Esophagus (tissue), 2 donors: ENCODE measurements around the gene SLC6A4. TPM values are rescaled to one million over a fixed set of nuclear protein-coding genes. Genes with fewer than 3 reads are reported as not detected.

Source experiments
- H3K27ac ChIP-seq, 2 donors: one replicate each; pipeline ENCODE4 v1.5.1; 2013; ENCODE audit warnings: low read depth in 2 of 2, mild to moderate bottlenecking in 2 of 2, inconsistent platforms in 1 of 2, low read length in 1 of 2, moderate library complexity in 1 of 2
- H3K27me3 ChIP-seq, 2 donors: one replicate each; pipeline ENCODE4 v1.6.1; 2013; ENCODE audit warnings: low read length in 2 of 2, control low read depth in 1 of 2, mild to moderate bottlenecking in 1 of 2; ENCODE audit not compliant: insufficient read depth in 2 of 2, control insufficient read depth in 1 of 2
- H3K36me3 ChIP-seq, 2 donors: one replicate each; pipeline ENCODE4 v1.6.1; 2013; ENCODE audit warnings: low read length in 1 of 2; ENCODE audit not compliant: control insufficient read depth in 2 of 2, insufficient read depth in 2 of 2
- H3K4me1 ChIP-seq, 2 donors: one replicate each; pipeline ENCODE4 v1.6.1; 2013; ENCODE audit warnings: low read length in 1 of 2; ENCODE audit not compliant: control insufficient read depth in 2 of 2, insufficient read depth in 2 of 2
- H3K4me3 ChIP-seq, 2 donors: one replicate each; pipeline ENCODE4 v1.5.1; 2013; ENCODE audit warnings: low read length in 2 of 2, mild to moderate bottlenecking in 2 of 2, low read depth in 1 of 2, moderate library complexity in 1 of 2
- H3K9me3 ChIP-seq, 2 donors: one replicate each; pipeline ENCODE4 v1.6.1; 2013; ENCODE audit warnings: mild to moderate bottlenecking in 2 of 2, low read depth in 1 of 2, low read length in 1 of 2, moderate library complexity in 1 of 2; ENCODE audit not compliant: control insufficient read depth in 2 of 2, insufficient read depth in 1 of 2
- WGBS, 2 donors: extraction: QIAGEN DNeasy Blood & Tissue Kit; methylation state at CpG; one replicate each; pipeline ENCODE4 v1.1.7; 2013; 5-methylcytosine and 5-hydroxymethylcytosine counted together
- polyA plus RNA-seq, 2 donors: library from polyadenylated mRNA; stranded (reverse); fragments of 200-250 nt; gene quantifications; one replicate each; pipeline ENCODE4 v1.2.3, GENCODE V29; 2013
- donor health status: healthy with polysubstance abuse.
- donor health status: Bipolar disorder and iron deficiency.

Gene SLC6A4
- polyA plus RNA-seq, 2 donors, result 0.35 to 2.3 TPM

DNA sequence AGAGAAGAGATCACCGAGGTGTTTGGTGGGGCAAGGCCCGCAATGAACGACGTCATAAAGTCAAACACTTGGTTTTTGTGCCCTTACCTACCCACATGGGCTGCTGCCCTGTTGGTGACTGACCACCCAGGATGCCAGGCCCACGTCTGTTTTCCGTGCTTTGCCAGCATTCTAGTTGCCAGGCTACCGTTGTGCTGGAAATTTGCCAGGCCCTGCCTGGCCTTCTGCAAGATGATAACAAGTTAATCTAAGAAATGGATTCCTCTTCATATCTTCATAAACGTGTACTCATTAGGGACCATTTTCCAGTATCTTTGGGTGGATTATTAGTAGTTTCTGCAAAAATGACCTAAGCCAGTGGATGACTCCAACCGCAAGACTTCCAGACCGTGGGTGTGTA is 35.4 kb downstream of the SLC6A4 start:
- no peak overlapping the region for H3K4me3 ChIP-seq
- WGBS, 2 donors, result 80 to 82% methylated on average over 10 of the region's 10 CpGs

DNA sequence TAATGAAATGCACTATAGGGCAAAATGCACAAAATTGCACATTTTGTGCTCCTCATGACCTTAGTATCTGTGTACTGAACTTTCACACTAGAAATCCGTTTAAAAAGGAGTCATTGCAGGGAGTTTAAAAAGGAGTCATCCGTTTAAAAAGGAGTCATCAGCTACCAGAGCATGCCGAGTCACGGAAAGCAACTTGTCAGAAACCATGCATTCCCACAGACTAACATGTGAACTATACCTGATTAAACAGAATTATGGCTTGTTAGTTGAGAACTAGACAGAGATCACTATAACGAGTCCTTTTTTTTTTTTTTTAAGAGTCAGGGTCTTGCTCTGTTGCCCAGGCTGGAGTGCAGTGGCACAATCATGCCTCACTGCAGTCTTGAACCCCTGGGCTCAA is 35.9 kb downstream of the SLC6A4 start:
- 80% methylated on average over 5 of the region's 5 CpGs for WGBS, 2 donors
- H3K9me3 ChIP-seq, result no peaks in the 10 kb centered on the region

More for the DNA sequence above, 35.4 kb downstream of the SLC6A4 start:
- H3K27ac ChIP-seq, result no peak overlapping the region
- no peaks in the 10 kb centered on the region for H3K4me1 ChIP-seq
- H3K27me3 ChIP-seq, result no peaks in the 10 kb centered on the region
- no peaks in the 10 kb centered on the region for H3K36me3 ChIP-seq
- no peaks in the 10 kb centered on the region for H3K9me3 ChIP-seq

DNA sequence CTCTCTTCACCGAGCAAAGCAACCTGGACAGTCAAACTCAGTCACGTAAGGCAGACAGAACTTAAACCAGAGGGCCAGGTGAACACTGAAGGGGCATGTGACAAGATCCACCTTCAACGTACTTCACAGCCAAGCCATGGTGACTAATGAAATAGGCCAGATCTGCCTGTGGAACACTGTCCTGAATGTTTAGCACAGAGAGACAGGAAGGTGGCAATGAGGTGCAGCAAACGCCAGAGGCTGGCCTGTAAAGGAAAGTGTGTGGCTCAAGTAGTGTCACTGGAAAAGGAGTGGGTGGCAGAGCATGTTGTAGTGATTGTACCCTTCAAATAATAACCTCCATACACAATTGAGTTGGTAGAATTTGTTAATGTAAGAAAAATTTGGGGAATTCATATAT is 38.1 kb downstream of the SLC6A4 start:
- H3K27me3 ChIP-seq, result no peaks in the 10 kb centered on the region
- no peaks in the 10 kb centered on the region for H3K9me3 ChIP-seq
- H3K27ac ChIP-seq, result no peak overlapping the region
- H3K36me3 ChIP-seq, result no peaks in the 10 kb centered on the region
- H3K4me1 ChIP-seq, result no peaks in the 10 kb centered on the region
- 86 to 88% methylated on average over 4 of the region's 4 CpGs for WGBS, 2 donors
- H3K4me3 ChIP-seq, result no peak overlapping the region

More for the DNA sequence above, 35.9 kb downstream of the SLC6A4 start:
- H3K27ac ChIP-seq, result no peak overlapping the region
- H3K36me3 ChIP-seq, result no peaks in the 10 kb centered on the region
- H3K27me3 ChIP-seq, result no peaks in the 10 kb centered on the region
- H3K4me1 ChIP-seq, result no peaks in the 10 kb centered on the region
- H3K4me3 ChIP-seq, result no peak overlapping the region

- WGBS, 2 donors, result 72 to 74% methylated on average over 3 of the region's 3 CpGs
- Histone ChIP-seq H3K27me3 (no peaks in the 10 kb centered on the region), H3K4me1 (no peaks in the 10 kb centered on the region), H3K4me3 (no peak overlapping the region), H3K27ac (no peak overlapping the region), H3K9me3 (no peaks in the 10 kb centered on the region), H3K36me3 (no peaks in the 10 kb centered on the region)
Observed at GRCh38 chr17:30196504-30196903, 39.0 kb downstream of the SLC6A4 start.

- H3K4me1 ChIP-seq, result no peaks in the 10 kb centered on the region
- H3K27ac ChIP-seq, result no peak overlapping the region
- 82 to 84% methylated on average over 2 of the region's 2 CpGs for WGBS, 2 donors
- no peaks in the 10 kb centered on the region for H3K36me3 ChIP-seq
- H3K4me3 ChIP-seq, result no peak overlapping the region
- no peaks in the 10 kb centered on the region for H3K27me3 ChIP-seq
- no peaks in the 10 kb centered on the region for H3K9me3 ChIP-seq
Observed at GRCh38 chr17:30191072-30191471, 44.4 kb downstream of the SLC6A4 start.

GRCh38 chr17:30188211-30188939 is 47.1 kb downstream of the SLC6A4 start:
- 88 to 94% methylated on average over 5 of the region's 5 CpGs for WGBS, 2 donors

DNA sequence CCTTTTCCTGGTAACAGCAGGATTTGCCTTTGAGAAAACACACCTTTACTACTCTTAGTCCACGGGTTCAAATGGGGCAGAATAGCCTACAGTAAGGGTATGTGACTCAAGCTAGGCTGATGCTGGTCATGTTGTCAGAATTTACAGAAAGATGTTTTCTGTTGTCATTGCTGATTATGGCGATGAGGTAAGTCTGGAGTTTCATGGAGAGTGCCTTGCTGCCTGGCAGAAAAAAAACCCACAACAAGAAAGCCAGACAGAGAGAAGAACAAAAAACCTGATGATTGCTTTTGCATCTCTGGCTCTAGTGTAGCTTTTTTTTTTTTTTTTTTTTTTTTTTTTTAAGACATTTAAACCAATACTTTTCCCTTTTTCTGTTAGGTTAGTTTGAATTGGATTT is 47.9 kb downstream of the SLC6A4 start:
- WGBS, 2 donors, result 86 to 92% methylated on average over 2 of the region's 2 CpGs
- peaks cover 4 to 5% of the 10 kb centered on the region in 2 donors for H3K36me3 ChIP-seq
- H3K4me3 ChIP-seq, result no peak overlapping the region

More at GRCh38 chr17:30188211-30188939, 47.1 kb downstream of the SLC6A4 start:
- no peaks in the 10 kb centered on the region for H3K9me3 ChIP-seq
- no peaks in the 10 kb centered on the region for H3K4me1 ChIP-seq
- H3K36me3 ChIP-seq, result peaks cover 4 to 5% of the 10 kb centered on the region in 2 donors
- H3K27me3 ChIP-seq, result no peaks in the 10 kb centered on the region
- H3K27ac ChIP-seq, result no peak overlapping the region
- no peak overlapping the region for H3K4me3 ChIP-seq

DNA sequence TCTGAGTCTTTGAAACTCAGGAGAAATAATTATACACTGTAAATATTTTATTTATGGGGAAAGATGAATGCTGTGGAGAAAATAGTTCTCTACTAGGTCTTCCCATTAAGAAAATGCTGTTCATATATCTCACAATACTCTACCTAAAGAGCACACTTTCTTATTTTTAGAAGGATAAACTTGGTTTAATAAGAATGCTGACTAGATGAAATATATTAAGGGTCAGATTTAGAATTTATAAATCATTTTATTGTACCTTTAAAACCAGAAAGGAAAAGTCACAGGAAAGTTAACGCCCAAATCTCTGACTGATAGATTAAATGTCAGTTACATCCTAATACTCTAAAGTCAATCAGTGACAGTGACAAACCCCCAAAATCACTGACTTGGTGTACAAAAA is 48.7 kb downstream of the SLC6A4 start:
- peaks cover 4 to 7% of the 10 kb centered on the region in 2 donors for H3K36me3 ChIP-seq
- H3K9me3 ChIP-seq, result no peaks in the 10 kb centered on the region
- H3K27ac ChIP-seq, result no peak overlapping the region
- H3K4me1 ChIP-seq, result no peaks in the 10 kb centered on the region
- no peak overlapping the region for H3K4me3 ChIP-seq
- no peaks in the 10 kb centered on the region for H3K27me3 ChIP-seq
- whole genome bisulfite sequencing, 2 donors, result 87 to 95% methylated on average over 1 of the region's 1 CpG

More for the DNA sequence above, 47.9 kb downstream of the SLC6A4 start:
- H3K27ac ChIP-seq, result no peak overlapping the region
- H3K9me3 ChIP-seq, result no peaks in the 10 kb centered on the region
- no peaks in the 10 kb centered on the region for H3K4me1 ChIP-seq
- no peaks in the 10 kb centered on the region for H3K27me3 ChIP-seq

DNA sequence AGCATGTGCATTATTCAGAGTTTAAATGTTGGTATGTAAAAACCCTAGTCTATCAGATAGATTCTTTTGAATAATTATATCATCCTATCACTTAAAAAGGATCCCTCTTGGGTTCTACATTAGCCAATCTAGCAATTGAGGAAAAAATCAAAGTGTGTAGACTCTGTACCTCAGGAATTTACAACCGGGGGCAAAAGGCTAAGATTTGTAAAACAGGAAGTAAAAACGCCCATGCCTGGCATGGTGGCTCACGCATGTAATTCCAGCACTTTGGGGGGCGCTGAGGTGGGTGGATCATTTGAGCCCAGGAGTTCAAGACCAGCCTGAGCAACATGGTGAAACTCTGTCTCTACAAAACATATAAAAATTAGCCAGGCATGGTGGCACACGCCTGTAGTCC is 58.6 kb downstream of the SLC6A4 start:
- no peaks in the 10 kb centered on the region for H3K9me3 ChIP-seq
- no peaks in the 10 kb centered on the region for H3K36me3 ChIP-seq
- WGBS, 2 donors, result 88 to 93% methylated on average over 5 of the region's 5 CpGs
- no peaks in the 10 kb centered on the region for H3K27me3 ChIP-seq
- no peak overlapping the region for H3K27ac ChIP-seq
- no peaks in the 10 kb centered on the region for H3K4me1 ChIP-seq
- no peak overlapping the region for H3K4me3 ChIP-seq

- WGBS, 2 donors, result 95 to 96% methylated on average over 1 of the region's 1 CpG
- H3K4me1 ChIP-seq, result no peaks in the 10 kb centered on the region
- H3K27ac ChIP-seq, result no peak overlapping the region
- no peaks in the 10 kb centered on the region for H3K9me3 ChIP-seq
- H3K36me3 ChIP-seq, result no peaks in the 10 kb centered on the region
- H3K4me3 ChIP-seq, result no peak overlapping the region
- H3K27me3 ChIP-seq, result no peaks in the 10 kb centered on the region
Observed at GRCh38 chr17:30174556-30174955, 60.9 kb downstream of the SLC6A4 start.
